Nephron (organoid): Measurements from ENCODE around the gene NNT.
A peak's percentile ranks its signal among the peaks of the same experiment; 100 is the strongest.

Experiments
- H3K27ac Mint-ChIP-seq, 3 experiments: 2 replicates each; pipeline ENCODE4 v1.8.0; 2020; ENCODE audit warnings: mixed read lengths in 3 of 3, mild to moderate bottlenecking in 2 of 3, moderate library complexity in 1 of 3
- H3K27me3 Mint-ChIP-seq: 2 replicates; pipeline ENCODE4 v1.8.0; 2021; ENCODE audit warnings: low read depth, mild to moderate bottlenecking, moderate library complexity, mixed read lengths
- H3K36me3 Mint-ChIP-seq: 2 replicates; pipeline ENCODE4 v1.8.0; 2020; ENCODE audit warnings: low read depth, mixed read lengths
- H3K4me1 Mint-ChIP-seq: 2 replicates; pipeline ENCODE4 v1.8.0; 2020; ENCODE audit warnings: mixed read lengths
- H3K4me3 Mint-ChIP-seq, 3 experiments: 2 replicates each; pipeline ENCODE4 v1.8.0; 2020; ENCODE audit warnings: mild to moderate bottlenecking in 3 of 3, mixed read lengths in 3 of 3, moderate library complexity in 2 of 3
- H3K9me3 Mint-ChIP-seq: 2 replicates; pipeline ENCODE4 v1.8.0; 2020; ENCODE audit warnings: mixed read lengths
- TF ChIP-seq, protein P1 (sequence below), 3 experiments: fragments of 200-600 bp; sonication (generic); IDR thresholded peaks; one replicate each; pipeline ENCODE4 v1.5.0; 2021; ENCODE audit warnings: antibody characterized with exemption in 3 of 3; ENCODE audit not compliant: unreplicated experiment in 3 of 3

The NNT gene

DNA sequence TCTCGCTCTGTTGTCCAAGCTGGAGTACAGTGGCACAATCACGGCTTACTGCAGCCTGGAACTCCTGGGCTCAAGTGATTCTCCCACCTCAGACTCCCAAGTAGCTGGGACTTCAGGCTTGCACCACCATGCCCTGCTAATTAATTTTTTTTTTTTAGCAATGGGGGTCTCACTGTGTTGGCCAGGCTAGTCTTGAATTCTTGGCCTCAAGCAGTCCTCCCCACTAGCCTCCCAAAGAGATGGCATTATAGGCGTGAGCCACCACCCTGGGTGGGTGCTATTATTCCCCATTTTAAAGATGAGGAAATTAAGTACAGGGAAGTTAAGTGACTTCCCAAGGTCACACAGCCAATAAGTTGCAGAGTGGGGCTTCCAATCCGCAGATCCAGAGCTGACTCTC lies 1.7 kb downstream of the NNT start:
- Mint-ChIP-seq H3K36me3 (peaks cover 26% of the 10 kb centered on the region), H3K4me3 (peak overlapping the region; percentile 89 to 99 (median 93)), H3K27me3 (no peaks in the 10 kb centered on the region), H3K27ac (no peak overlapping the region), H3K9me3 (no peaks in the 10 kb centered on the region), H3K4me1 (peaks cover 26% of the 10 kb centered on the region)
- TF ChIP-seq, protein P1, sequence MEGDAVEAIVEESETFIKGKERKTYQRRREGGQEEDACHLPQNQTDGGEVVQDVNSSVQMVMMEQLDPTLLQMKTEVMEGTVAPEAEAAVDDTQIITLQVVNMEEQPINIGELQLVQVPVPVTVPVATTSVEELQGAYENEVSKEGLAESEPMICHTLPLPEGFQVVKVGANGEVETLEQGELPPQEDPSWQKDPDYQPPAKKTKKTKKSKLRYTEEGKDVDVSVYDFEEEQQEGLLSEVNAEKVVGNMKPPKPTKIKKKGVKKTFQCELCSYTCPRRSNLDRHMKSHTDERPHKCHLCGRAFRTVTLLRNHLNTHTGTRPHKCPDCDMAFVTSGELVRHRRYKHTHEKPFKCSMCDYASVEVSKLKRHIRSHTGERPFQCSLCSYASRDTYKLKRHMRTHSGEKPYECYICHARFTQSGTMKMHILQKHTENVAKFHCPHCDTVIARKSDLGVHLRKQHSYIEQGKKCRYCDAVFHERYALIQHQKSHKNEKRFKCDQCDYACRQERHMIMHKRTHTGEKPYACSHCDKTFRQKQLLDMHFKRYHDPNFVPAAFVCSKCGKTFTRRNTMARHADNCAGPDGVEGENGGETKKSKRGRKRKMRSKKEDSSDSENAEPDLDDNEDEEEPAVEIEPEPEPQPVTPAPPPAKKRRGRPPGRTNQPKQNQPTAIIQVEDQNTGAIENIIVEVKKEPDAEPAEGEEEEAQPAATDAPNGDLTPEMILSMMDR (IDR thresholded peaks at IDR 0.05; ENCODE audit: unreplicated experiment in 3 of 3): no peak

DNA sequence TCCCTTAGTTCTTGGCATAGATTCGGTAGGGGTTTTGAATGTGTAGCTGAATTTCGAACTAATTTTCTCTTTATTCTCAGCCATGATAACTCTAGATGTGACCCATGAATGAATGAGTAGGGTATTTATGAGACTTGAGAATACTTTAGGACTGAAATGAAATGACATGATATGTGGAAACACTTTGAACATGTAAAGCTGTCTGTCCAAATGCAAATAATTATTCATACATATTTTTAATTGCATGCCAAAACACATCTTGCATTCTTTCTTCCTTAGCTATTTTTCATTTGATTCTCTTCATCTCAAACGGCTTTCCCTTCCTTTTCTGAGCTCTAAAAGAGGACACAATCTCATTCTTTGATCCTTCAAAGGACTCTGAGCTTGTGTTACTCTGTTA lies 3.4 kb downstream of the NNT start:
- peaks cover 41% of the 10 kb centered on the region for H3K36me3 Mint-ChIP-seq
- H3K27ac Mint-ChIP-seq: no peak overlapping the region
- peak overlapping the region in 2 of 3 experiments; percentile 26 to 32 for H3K4me3 Mint-ChIP-seq

DNA sequence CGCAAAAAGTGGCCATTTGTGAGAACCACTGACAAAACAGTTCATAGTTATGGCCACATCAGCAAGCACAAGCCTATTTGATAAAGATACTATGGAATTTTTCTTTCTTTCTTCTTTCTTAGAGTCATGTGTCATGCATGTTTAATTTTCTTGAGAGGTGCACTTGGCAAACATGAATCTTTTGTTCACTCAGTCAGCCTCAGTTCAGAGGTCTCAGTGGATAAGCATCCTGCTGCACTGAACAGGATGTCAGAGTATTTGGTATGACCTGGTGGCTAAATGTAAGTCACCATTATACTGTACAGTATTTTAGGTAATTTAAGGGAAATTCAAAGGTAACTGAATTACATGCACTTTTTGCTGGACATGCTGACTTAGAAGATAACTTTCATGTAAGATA lies 5.4 kb downstream of the NNT start:
- TF ChIP-seq, protein P1 (IDR thresholded peaks at IDR 0.05; ENCODE audit: unreplicated experiment in 3 of 3): no peak
- H3K27ac Mint-ChIP-seq: peak overlapping the region in 1 of 3 experiments; percentile 23
- peaks cover 57% of the 10 kb centered on the region for H3K36me3 Mint-ChIP-seq
- no peaks in the 10 kb centered on the region for H3K27me3 Mint-ChIP-seq
- H3K9me3 Mint-ChIP-seq: no peaks in the 10 kb centered on the region
- peaks cover 7% of the 10 kb centered on the region for H3K4me1 Mint-ChIP-seq
- H3K4me3 Mint-ChIP-seq: no peak overlapping the region

More for the DNA sequence above, 3.4 kb downstream of the NNT start:
- Mint-ChIP-seq H3K27me3 (no peaks in the 10 kb centered on the region), H3K9me3 (no peaks in the 10 kb centered on the region), H3K4me1 (peaks cover 22% of the 10 kb centered on the region)
- TF ChIP-seq, protein P1 (IDR thresholded peaks at IDR 0.05; ENCODE audit: unreplicated experiment in 3 of 3): no peak

DNA sequence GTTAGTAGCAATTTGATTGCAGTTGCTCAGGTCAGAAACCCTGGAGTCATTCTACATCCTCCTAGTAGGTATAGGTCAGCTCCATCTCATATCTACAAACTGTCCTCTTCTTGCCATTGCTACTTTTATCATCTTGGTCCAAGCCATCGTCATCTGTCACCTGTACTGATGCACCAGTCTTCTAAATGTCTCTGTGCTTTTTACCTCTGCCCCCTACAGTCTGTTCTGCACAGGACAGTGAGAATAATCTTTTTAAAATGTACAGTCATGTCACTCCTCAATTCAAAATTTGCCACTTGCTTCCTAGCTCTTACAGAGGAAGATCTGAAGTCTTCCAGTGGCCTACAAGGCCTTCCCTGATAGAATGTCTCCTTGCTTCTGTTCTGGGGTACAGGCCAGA lies 6.8 kb downstream of the NNT start:
- H3K27ac Mint-ChIP-seq: no peak overlapping the region
- peaks cover 64% of the 10 kb centered on the region for H3K36me3 Mint-ChIP-seq
- no peaks in the 10 kb centered on the region for H3K4me1 Mint-ChIP-seq
- H3K27me3 Mint-ChIP-seq: no peaks in the 10 kb centered on the region
- TF ChIP-seq, protein P1 (IDR thresholded peaks at IDR 0.05; ENCODE audit: unreplicated experiment in 3 of 3): no peak
- no peak overlapping the region for H3K4me3 Mint-ChIP-seq
- H3K9me3 Mint-ChIP-seq: no peaks in the 10 kb centered on the region

DNA sequence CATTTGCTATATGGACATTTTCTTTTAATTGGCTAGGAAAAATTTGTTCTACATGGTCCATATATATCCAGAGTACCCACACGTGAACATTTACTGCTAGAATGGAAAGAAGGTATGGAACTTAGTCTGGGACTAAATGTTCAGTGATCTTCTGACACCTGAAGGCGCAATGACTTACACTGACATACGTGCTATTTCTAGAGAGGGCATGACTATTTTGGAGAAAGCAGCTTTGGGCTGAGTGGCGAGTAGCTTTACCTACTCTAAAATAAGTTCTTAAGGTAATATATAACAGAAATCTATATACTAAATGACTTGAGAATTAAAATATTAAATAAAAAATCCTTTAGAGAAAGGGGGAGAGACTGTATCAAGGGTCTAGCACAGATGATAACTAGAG lies 10.4 kb downstream of the NNT start:
- Mint-ChIP-seq H3K4me3 (no peak overlapping the region), H3K27me3 (no peaks in the 10 kb centered on the region), H3K4me1 (no peaks in the 10 kb centered on the region), H3K9me3 (no peaks in the 10 kb centered on the region), H3K27ac (no peak overlapping the region), H3K36me3 (peaks cover 65% of the 10 kb centered on the region)
- TF ChIP-seq, protein P1 (IDR thresholded peaks at IDR 0.05; ENCODE audit: unreplicated experiment in 3 of 3): no peak

DNA sequence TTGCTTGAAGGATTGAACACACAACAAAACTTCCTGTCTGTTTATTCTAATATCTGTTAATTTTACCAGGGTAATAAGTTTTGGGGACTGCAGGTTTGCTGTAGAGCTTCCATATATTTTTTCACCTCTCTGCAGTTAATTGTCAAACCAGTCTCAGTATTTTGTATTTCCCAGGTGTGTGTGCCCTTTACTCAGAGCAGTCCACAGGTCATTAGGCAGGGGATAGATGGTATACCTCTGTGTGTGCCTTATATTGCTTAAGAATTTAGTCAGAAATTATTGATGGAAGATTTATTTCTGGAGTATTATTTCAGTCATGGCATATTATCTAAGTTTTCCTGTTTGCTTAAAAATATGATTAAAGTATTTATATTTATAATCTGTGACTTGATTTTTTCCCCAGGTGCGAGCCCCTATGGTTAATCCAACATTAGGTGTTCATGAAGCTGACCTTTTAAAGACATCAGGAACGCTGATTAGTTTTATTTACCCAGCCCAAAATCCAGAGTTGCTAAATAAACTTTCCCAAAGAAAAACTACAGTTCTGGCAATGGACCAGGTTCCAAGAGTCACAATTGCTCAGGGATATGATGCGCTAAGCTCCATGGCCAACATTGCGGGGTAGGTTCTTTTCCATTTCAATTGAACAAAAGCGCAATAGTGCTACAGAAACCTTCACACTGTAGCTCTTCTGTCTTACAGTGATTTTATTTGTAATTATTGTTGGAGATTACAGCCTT lies 12.6 kb downstream of the NNT start:
- Mint-ChIP-seq H3K4me1 (no peaks in the 10 kb centered on the region), H3K9me3 (no peaks in the 10 kb centered on the region), H3K36me3 (peaks cover 54% of the 10 kb centered on the region), H3K27me3 (no peaks in the 10 kb centered on the region), H3K27ac (no peak overlapping the region), H3K4me3 (no peak overlapping the region)
- TF ChIP-seq, protein P1 (IDR thresholded peaks at IDR 0.05; ENCODE audit: unreplicated experiment in 3 of 3): no peak
